ENCODE results near the gene DYTN. TPM values are rescaled to one million over a fixed set of nuclear protein-coding genes. Genes with fewer than 3 reads are reported as not detected.

Gene DYTN
- polyA plus RNA-seq, 3 donors, result not detected

DNA sequence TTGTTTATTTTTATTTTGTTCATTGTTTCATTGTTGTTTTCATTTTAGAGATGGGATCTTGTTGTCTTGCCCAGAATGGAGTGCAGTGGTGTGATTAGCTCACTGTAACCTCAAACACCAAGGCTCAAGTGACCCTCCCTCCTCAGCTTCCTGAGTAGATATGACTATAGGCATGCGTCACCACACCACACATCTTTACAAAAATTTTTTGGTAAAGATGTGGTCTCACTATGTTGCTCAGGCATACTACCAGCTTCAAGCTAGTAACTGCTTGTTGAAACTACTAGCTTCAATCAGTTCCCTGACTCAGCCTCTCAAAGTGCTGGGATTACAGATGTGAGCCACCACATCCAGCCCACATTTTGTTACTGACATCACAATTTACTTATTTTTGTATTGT is 61.1 kb downstream of the DYTN start:
- Mint-ChIP-seq H3K4me3 (no peak overlapping the region), H3K36me3 (no peaks in the 10 kb centered on the region), H3K4me1 (no peaks in the 10 kb centered on the region), H3K9me3 (peaks cover 0 to 13% (median 4%) of the 10 kb centered on the region in 7 donors), H3K27me3 (ENCODE audit: low read depth in 3 of 3) (peaks cover 0 to 3% (median 0%) of the 10 kb centered on the region in 3 donors), H3K27ac (no peak overlapping the region)
- Histone ChIP-seq H2AFZ (ENCODE audit: insufficient read depth, low read depth, low read length, poor library complexity, severe bottlenecking) (no peak overlapping the region), H3K27ac (ENCODE audit: low read depth in 1 of 2, low read length in 2 of 2) (no peak overlapping the region), H4K20me1 (ENCODE audit: insufficient read depth, low read length) (no peaks in the 10 kb centered on the region), H3K9ac (ENCODE audit: insufficient read depth, low read length, poor library complexity, severe bottlenecking) (no peak overlapping the region), H3K36me3 (replicated peaks in 1 of 2; ENCODE audit: control insufficient read depth in 1 of 2, insufficient read depth in 2 of 2, low read length in 2 of 2) (no peaks in the 10 kb centered on the region), H3K4me3 (replicated peaks in 1 of 3; ENCODE audit: low read depth in 2 of 3, low read length in 3 of 3) (no peak overlapping the region), H3K79me2 (ENCODE audit: insufficient read depth, low read length) (no peaks in the 10 kb centered on the region), H3K27me3 (ENCODE audit: control insufficient read depth in 2 of 2, insufficient read depth in 2 of 2, low read length in 2 of 2) (no peaks in the 10 kb centered on the region), H3K9me3 (replicated peaks in 1 of 2; ENCODE audit: control insufficient read depth in 1 of 2, insufficient read depth in 1 of 2, low read length in 2 of 2) (peaks cover 0 to 3% of the 10 kb centered on the region in 2 donors), H3K4me1 (ENCODE audit: control insufficient read depth in 1 of 2, insufficient read depth in 2 of 2, low read length in 2 of 2) (no peaks in the 10 kb centered on the region), H3K4me2 (replicated peaks; ENCODE audit: extremely low read depth, low read length, poor library complexity, severe bottlenecking) (no peak overlapping the region)
- DNase-seq, result no peak
- no CpG with 5 or more reads among the region's 1 CpG for WGBS (ENCODE audit: insufficient coverage)
- intact Hi-C loops (cut with micrococcal nuclease), result no loop called here
- TF ChIP-seq, protein P1, sequence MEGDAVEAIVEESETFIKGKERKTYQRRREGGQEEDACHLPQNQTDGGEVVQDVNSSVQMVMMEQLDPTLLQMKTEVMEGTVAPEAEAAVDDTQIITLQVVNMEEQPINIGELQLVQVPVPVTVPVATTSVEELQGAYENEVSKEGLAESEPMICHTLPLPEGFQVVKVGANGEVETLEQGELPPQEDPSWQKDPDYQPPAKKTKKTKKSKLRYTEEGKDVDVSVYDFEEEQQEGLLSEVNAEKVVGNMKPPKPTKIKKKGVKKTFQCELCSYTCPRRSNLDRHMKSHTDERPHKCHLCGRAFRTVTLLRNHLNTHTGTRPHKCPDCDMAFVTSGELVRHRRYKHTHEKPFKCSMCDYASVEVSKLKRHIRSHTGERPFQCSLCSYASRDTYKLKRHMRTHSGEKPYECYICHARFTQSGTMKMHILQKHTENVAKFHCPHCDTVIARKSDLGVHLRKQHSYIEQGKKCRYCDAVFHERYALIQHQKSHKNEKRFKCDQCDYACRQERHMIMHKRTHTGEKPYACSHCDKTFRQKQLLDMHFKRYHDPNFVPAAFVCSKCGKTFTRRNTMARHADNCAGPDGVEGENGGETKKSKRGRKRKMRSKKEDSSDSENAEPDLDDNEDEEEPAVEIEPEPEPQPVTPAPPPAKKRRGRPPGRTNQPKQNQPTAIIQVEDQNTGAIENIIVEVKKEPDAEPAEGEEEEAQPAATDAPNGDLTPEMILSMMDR (IDR thresholded peaks at IDR 0.05), result no peak

DNA sequence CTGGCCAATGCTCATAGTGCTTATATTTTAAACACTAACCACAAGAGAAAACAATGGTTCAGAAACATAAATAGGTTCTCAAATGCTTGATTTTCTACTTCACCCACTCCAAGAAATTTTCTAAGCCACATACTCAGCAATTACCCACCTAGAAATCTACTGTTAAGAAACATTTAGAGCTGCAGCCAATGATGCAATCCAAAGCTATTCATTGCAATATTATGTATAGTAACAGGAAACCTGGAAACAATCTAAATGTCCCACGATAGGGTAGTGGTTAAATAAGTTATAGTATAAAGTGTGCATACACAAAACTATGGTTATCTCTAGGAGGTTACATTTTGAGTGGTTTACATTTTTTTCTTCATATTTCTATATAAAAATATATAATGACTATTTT is 70.2 kb downstream of the DYTN start:
- H3K27ac Mint-ChIP-seq, result no peak overlapping the region
- no peak for DNase-seq
- no peaks in the 10 kb centered on the region for H3K4me1 Mint-ChIP-seq
- no peaks in the 10 kb centered on the region for H3K4me1 ChIP-seq (ENCODE audit: control insufficient read depth in 1 of 2, insufficient read depth in 2 of 2, low read length in 2 of 2)
- no peak overlapping the region for H3K4me3 Mint-ChIP-seq
- peaks cover 0 to 3% of the 10 kb centered on the region in 2 donors for H3K27me3 ChIP-seq (ENCODE audit: control insufficient read depth in 2 of 2, insufficient read depth in 2 of 2, low read length in 2 of 2)
- intact Hi-C loops (cut with micrococcal nuclease), result no loop called here
- WGBS (ENCODE audit: insufficient coverage), result no CpG with 5 or more reads among the region's 1 CpG
- H4K20me1 ChIP-seq (ENCODE audit: insufficient read depth, low read length), result no peaks in the 10 kb centered on the region
- peaks cover 0 to 3% (median 0%) of the 10 kb centered on the region in 7 donors for H3K9me3 Mint-ChIP-seq
- no peak overlapping the region for H3K4me3 ChIP-seq (replicated peaks in 1 of 3; ENCODE audit: low read depth in 2 of 3, low read length in 3 of 3)
- peaks cover 0 to 7% (median 5%) of the 10 kb centered on the region in 3 donors for H3K27me3 Mint-ChIP-seq (ENCODE audit: low read depth in 3 of 3)
- H3K9ac ChIP-seq (ENCODE audit: insufficient read depth, low read length, poor library complexity, severe bottlenecking), result no peak overlapping the region
- no peaks in the 10 kb centered on the region for H3K36me3 Mint-ChIP-seq
- H3K79me2 ChIP-seq (ENCODE audit: insufficient read depth, low read length), result no peaks in the 10 kb centered on the region
- H3K27ac ChIP-seq (ENCODE audit: low read depth in 1 of 2, low read length in 2 of 2), result no peak overlapping the region
- H3K9me3 ChIP-seq (replicated peaks in 1 of 2; ENCODE audit: control insufficient read depth in 1 of 2, insufficient read depth in 1 of 2, low read length in 2 of 2), result no peaks in the 10 kb centered on the region
- no peaks in the 10 kb centered on the region for H3K36me3 ChIP-seq (replicated peaks in 1 of 2; ENCODE audit: control insufficient read depth in 1 of 2, insufficient read depth in 2 of 2, low read length in 2 of 2)
- no peak overlapping the region for H2AFZ ChIP-seq (ENCODE audit: insufficient read depth, low read depth, low read length, poor library complexity, severe bottlenecking)
- TF ChIP-seq, protein P1 (IDR thresholded peaks at IDR 0.05), result no peak
- H3K4me2 ChIP-seq (replicated peaks; ENCODE audit: extremely low read depth, low read length, poor library complexity, severe bottlenecking), result no peak overlapping the region
